ENCODE results near the gene ZMYND10. TPM values are rescaled to one million over a fixed set of nuclear protein-coding genes. Genes with fewer than 3 reads are reported as not detected.

ZMYND10 gene
- polyA plus RNA-seq, 1 experiment: 0.87 TPM

DNA sequence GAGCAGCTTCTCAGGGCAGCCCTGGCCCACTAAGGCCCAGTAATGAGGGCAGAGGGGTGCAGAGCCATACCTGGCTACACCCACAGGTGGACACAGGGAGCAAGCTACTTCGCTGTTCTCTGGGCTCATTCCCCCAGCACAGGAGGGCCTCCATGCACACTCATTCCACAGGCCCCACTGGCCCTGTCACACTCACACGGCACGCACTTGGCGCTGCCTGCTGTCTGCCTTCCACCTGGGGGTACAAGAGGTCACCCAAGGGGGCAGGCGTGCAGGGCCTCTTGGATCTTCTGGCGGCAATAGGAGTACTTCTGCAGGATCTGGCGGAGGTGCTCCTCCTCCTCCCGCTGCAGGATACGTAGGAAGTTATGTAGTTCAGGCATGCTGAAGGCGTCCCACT lies 15.2 kb downstream of the ZMYND10 start:
- POLR2A ChIA-PET: interaction anchor here (0.6 kb wide), 1 partner anchor 11 kb away, joined by 3 read pairs; no protein-coding TSS in a partner anchor
- no peak for DNase-seq (ENCODE audit: low read depth, low spot score)
- CTCF ChIA-PET: interaction anchor here (1.1 to 1.5 kb wide), 2 partner anchors 9 to 136 kb away, joined by 3 to 5 read pairs; no protein-coding TSS in a partner anchor
- H3K4me3 ChIP-seq (ENCODE audit: low read depth, low read length): no peak overlapping the region
- TF ChIP-seq, protein P1, sequence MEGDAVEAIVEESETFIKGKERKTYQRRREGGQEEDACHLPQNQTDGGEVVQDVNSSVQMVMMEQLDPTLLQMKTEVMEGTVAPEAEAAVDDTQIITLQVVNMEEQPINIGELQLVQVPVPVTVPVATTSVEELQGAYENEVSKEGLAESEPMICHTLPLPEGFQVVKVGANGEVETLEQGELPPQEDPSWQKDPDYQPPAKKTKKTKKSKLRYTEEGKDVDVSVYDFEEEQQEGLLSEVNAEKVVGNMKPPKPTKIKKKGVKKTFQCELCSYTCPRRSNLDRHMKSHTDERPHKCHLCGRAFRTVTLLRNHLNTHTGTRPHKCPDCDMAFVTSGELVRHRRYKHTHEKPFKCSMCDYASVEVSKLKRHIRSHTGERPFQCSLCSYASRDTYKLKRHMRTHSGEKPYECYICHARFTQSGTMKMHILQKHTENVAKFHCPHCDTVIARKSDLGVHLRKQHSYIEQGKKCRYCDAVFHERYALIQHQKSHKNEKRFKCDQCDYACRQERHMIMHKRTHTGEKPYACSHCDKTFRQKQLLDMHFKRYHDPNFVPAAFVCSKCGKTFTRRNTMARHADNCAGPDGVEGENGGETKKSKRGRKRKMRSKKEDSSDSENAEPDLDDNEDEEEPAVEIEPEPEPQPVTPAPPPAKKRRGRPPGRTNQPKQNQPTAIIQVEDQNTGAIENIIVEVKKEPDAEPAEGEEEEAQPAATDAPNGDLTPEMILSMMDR (IDR thresholded peaks at IDR 0.05; ENCODE audit: low read depth, low read length): no peak
- peak overlapping the region; percentile 11 for H3K27ac ChIP-seq (ENCODE audit: low read depth, low read length)
- no peaks in the 10 kb centered on the region; the same call in 1 of the 2 replicates for H3K9me3 ChIP-seq (ENCODE audit: control insufficient read depth, insufficient read depth, low read length)
- H3K27me3 ChIP-seq (ENCODE audit: control insufficient read depth, insufficient read depth, low read length): no peaks in the 10 kb centered on the region

DNA sequence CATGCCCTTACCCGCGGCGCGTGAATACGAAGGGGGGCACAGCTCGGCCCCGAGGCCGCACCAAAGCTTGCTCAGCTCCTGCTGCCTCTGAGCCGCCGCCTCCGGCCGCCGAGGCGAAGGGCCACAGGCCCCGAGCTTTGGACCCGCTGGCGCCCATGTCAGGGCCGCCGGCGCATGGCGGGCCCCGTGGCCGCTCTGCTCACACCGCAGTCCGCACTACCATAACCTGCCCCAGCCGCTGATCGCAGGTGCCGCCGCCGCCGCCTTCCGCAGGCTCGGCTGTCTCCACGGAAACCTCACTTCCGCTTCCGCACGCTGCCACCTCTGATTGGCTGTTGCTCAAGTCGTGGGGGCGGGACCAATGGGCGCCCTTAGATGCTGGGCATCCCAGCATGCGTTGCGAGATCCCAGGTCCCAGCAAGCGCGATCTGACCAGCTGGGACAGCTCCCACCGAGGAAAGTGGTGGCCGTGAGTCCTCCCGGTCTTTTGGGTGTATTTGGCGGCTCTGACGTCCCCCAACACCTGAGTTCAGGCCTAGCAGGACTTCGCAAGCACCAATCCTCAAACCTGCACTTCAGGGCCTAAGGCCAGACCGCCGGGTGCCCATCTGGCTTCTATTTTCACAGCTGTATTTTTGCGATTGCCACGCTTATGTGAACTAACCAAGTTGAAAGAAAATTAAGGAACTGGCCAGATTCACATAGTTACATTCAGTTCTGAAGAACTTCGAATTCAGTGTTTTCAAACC lies 17.4 kb downstream of the ZMYND10 start, which contains the start of gene TUSC2:
TSS of gene TUSC2 (minus strand) at position 281 of the 749 bp plus-strand sequence. CDS start at position 157, 124 bp downstream.
- TF ChIP-seq, protein P1 (IDR thresholded peaks at IDR 0.05; ENCODE audit: low read depth, low read length): no peak
- Histone ChIP-seq H3K27me3 (ENCODE audit: control insufficient read depth, insufficient read depth, low read length) (no peaks in the 10 kb centered on the region), H3K4me3 (ENCODE audit: low read depth, low read length) (peak within 1 kb of the TSS; percentile 87), H3K27ac (ENCODE audit: low read depth, low read length) (peak within 1 kb of the TSS; percentile 73), H3K9me3 (ENCODE audit: control insufficient read depth, insufficient read depth, low read length) (no peaks in the 10 kb centered on the region; the same call in 1 of the 2 replicates)
- ChIA-PET CTCF (interaction anchor here (0.7 to 0.8 kb wide), 2 partner anchors 19 to 771 kb away, joined by 3 to 4 read pairs; no protein-coding TSS in a partner anchor), POLR2A (interaction anchor here (0.6 to 2.2 kb wide), 5 partner anchors 8 to 44 kb away, joined by 4 to 22 read pairs (median 7); partner anchors contain the start of genes CYB561D2, IFRD2 and NPRL2)
- peak; percentile 82 for DNase-seq (ENCODE audit: low read depth, low spot score)

DNA sequence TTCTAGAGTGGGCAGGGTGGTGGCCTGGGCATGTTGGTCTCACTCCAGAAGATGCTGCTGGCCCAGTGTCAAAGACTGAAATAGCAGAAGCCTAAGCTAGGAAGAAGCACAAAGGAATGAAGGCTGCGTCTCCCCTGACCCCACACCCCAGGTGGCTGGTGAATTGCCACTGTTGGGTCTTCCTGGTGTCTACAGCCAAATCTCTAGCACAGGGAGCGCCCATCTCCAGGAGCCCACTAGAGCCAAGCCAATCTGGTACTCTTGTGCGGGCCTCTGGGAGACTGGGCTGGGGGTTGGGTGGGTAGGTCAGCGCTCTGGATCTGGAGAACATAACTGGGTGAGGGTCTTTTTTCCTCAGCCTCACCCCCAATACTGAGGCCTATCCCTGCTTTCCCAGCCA lies 18.4 kb downstream of the ZMYND10 start:
- DNase-seq (ENCODE audit: low read depth, low spot score): no peak
- Histone ChIP-seq H3K27ac (ENCODE audit: low read depth, low read length) (no peak overlapping the region), H3K9me3 (ENCODE audit: control insufficient read depth, insufficient read depth, low read length) (no peaks in the 10 kb centered on the region; the same call in 1 of the 2 replicates), H3K4me3 (ENCODE audit: low read depth, low read length) (peak overlapping the region; percentile 87), H3K27me3 (ENCODE audit: control insufficient read depth, insufficient read depth, low read length) (no peaks in the 10 kb centered on the region)
- TF ChIP-seq, protein P1 (IDR thresholded peaks at IDR 0.05; ENCODE audit: low read depth, low read length): no peak
- CTCF ChIA-PET: no interaction called here
- POLR2A ChIA-PET: interaction anchor here (0.6 to 2.2 kb wide), 3 partner anchors 9 to 43 kb away, joined by 5 to 22 read pairs (median 7); partner anchors contain the start of genes CYB561D2 and NPRL2

DNA sequence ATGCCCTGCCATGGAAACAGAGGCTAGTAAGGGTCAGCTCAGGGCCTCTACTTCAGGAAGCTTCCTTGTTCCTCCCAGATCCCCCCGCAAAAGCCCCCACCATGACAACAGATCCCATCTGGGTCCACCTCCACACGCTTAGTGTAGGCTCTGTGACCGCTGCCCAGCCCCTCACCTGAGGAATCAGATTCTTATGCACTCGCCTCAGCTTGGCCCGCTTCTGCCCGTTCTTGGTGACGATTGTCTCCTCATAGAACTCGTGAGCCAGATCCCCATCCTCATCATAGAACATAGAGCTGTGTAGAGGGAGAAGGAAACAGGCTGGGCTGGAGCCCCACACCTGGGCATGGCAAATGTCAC lies 19.4 kb downstream of the ZMYND10 start:
- Histone ChIP-seq H3K27me3 (ENCODE audit: control insufficient read depth, insufficient read depth, low read length) (no peaks in the 10 kb centered on the region), H3K9me3 (ENCODE audit: control insufficient read depth, insufficient read depth, low read length) (no peaks in the 10 kb centered on the region; the same call in 1 of the 2 replicates), H3K4me3 (ENCODE audit: low read depth, low read length) (no peak overlapping the region), H3K27ac (ENCODE audit: low read depth, low read length) (no peak overlapping the region)
- ChIA-PET CTCF (interaction anchor here (0.8 kb wide), 1 partner anchor 70 kb away, joined by 3 read pairs; no protein-coding TSS in a partner anchor), POLR2A (no interaction called here)
- TF ChIP-seq, protein P1 (IDR thresholded peaks at IDR 0.05; ENCODE audit: low read depth, low read length): no peak
- no peak for DNase-seq (ENCODE audit: low read depth, low spot score)
